ENCODE data around the gene ADRA2C.

Gene ADRA2C

DNA sequence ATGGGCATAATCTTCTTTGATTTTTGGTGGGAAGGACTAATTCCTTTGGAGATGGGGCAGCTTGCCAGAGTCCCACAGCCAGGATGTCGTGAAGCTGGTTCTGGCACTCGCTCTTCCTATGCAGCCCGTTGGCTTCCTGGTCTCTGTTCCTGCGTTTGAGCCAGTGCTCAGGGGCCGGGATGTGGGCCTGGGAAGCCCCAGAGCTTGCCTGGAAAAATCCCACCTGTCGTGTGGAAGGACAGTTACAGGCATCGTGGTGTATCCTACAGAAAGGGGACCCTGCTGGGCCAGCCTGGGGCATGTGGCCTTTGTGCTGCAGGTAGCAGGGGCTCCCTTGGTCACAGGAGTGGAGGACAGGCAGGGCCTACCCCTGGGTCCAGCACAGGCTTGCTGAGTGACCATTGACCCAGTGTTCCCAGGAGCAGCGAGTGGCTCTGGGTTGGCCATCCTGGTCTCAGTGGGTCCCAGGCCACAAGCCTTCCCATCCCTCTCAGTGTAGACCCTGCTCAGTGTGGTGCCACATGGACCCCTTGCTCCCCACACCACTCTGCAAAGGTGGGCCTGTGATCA, 50.2 kb downstream of the ADRA2C start:
- no peak overlapping the region for H2AFZ ChIP-seq (ENCODE audit: low read depth, low read length)
- no peak overlapping the region for H3K4me2 ChIP-seq (ENCODE audit: low read length)
- H3K4me1 ChIP-seq (ENCODE audit: low read length): no peaks in the 10 kb centered on the region
- no peaks in the 10 kb centered on the region for H3K9me3 ChIP-seq (ENCODE audit: insufficient read depth, low read length)
- no peaks in the 10 kb centered on the region for H3K79me2 ChIP-seq (ENCODE audit: low read length)
- H3K27me3 ChIP-seq (ENCODE audit: low read depth, low read length): no peaks in the 10 kb centered on the region
- no peak overlapping the region for H3K9ac ChIP-seq (ENCODE audit: low read length)
- no peak overlapping the region for H3K27ac ChIP-seq (ENCODE audit: low read length)
- no peaks in the 10 kb centered on the region for H3K36me3 ChIP-seq (replicated peaks; ENCODE audit: low read depth, low read length)
- TF ChIP-seq, protein P1, sequence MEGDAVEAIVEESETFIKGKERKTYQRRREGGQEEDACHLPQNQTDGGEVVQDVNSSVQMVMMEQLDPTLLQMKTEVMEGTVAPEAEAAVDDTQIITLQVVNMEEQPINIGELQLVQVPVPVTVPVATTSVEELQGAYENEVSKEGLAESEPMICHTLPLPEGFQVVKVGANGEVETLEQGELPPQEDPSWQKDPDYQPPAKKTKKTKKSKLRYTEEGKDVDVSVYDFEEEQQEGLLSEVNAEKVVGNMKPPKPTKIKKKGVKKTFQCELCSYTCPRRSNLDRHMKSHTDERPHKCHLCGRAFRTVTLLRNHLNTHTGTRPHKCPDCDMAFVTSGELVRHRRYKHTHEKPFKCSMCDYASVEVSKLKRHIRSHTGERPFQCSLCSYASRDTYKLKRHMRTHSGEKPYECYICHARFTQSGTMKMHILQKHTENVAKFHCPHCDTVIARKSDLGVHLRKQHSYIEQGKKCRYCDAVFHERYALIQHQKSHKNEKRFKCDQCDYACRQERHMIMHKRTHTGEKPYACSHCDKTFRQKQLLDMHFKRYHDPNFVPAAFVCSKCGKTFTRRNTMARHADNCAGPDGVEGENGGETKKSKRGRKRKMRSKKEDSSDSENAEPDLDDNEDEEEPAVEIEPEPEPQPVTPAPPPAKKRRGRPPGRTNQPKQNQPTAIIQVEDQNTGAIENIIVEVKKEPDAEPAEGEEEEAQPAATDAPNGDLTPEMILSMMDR (IDR thresholded peaks at IDR 0.05; ENCODE audit: low read depth, low read length): no peak
- TF ChIP-seq EZH2phosphoT487 (IDR thresholded peaks at IDR 0.05; ENCODE audit: low read depth): no peak
- no peak overlapping the region for H3K4me3 ChIP-seq (ENCODE audit: low read length)
- H4K20me1 ChIP-seq (ENCODE audit: insufficient read depth, low read length): no peaks in the 10 kb centered on the region

DNA sequence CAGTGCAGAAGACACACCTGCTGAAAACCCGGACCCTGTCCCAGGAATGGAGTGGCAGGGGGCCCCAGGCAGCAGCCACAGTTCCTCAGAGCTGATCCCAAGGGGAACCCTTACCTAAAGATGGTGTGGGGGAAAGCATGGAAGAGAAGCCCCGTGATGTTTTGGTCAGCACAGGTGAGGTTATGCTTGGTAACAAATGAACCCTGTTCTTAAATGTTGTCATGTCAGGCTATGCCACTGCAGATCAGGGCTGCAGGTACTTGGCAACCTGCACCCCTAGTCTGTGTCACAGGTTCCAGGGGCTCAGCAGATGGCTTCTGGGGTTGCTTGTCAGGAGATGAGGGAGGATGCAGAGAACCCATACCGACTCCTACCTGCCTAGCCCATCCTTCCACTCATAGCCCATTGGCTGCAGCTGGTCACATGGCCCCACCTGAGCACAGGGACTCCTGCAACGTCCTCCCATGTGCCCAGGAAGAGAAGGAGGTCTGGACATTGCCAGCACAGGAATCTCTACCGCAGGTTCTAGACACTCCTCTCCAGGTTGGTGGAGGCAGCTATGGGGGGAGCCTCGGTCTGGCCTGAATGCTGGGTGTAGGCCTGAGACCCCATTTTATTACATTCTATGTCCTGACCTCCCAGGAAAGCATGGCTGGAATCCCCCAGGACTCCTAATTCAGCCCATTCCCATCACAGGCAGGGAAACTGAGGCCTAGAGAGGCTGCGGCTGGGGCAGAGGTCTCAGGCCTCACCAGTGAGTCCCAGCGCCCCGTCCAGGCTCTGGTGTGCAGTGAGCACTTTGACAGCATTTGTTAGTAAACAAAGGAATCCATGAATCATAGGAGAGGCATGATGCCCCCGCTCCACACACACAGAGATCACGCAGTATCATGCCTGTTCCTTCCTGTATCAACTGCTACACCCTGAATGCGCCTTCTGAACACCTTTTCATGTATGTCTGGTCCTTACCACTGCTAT, 51.1 kb downstream of the ADRA2C start:
- Histone ChIP-seq H3K4me3 (ENCODE audit: low read length) (no peak overlapping the region), H3K9ac (ENCODE audit: low read length) (no peak overlapping the region), H2AFZ (ENCODE audit: low read depth, low read length) (no peak overlapping the region), H3K9me3 (ENCODE audit: insufficient read depth, low read length) (no peaks in the 10 kb centered on the region), H3K36me3 (replicated peaks; ENCODE audit: low read depth, low read length) (no peaks in the 10 kb centered on the region), H3K79me2 (ENCODE audit: low read length) (no peaks in the 10 kb centered on the region), H3K4me2 (ENCODE audit: low read length) (no peak overlapping the region), H3K27me3 (ENCODE audit: low read depth, low read length) (no peaks in the 10 kb centered on the region), H4K20me1 (ENCODE audit: insufficient read depth, low read length) (no peaks in the 10 kb centered on the region), H3K27ac (ENCODE audit: low read length) (no peak overlapping the region), H3K4me1 (ENCODE audit: low read length) (no peaks in the 10 kb centered on the region)
- TF ChIP-seq, protein P1 (IDR thresholded peaks at IDR 0.05; ENCODE audit: low read depth, low read length): no peak
- TF ChIP-seq EZH2phosphoT487 (IDR thresholded peaks at IDR 0.05; ENCODE audit: low read depth): no peak
